Activated CD4-positive, alpha-beta memory T cell treated with anti-CD3 and anti-CD28 coated beads for 36 hours (primary cell): ENCODE measurements around the gene TBC1D9B. TPM values are rescaled to one million over a fixed set of nuclear protein-coding genes. Genes with fewer than 3 reads are reported as not detected.

Experiments used
- CTCF ChIA-PET: fragments of 350-600 bp; sonication (Branson Sonifier 250); formaldehyde crosslinking; loops from one replicate; lab custom pipeline; 2021; ENCODE audit warnings: antibody characterized with exemption, inconsistent platforms; lab: Charles Lee
- POLR2A ChIA-PET: fragments of 350-600 bp; sonication (Branson Sonifier 250); formaldehyde crosslinking; loops from one replicate; lab custom pipeline; 2021; ENCODE audit warnings: antibody characterized with exemption; lab: Charles Lee
- DNase-seq: peaks from one replicate; pipeline ENCODE4 v3.0.0-alpha.2; 2020
- H3K27ac Mint-ChIP-seq: one replicate; pipeline ENCODE4 v1.8.0; 2021; ENCODE audit warnings: mixed read lengths
- H3K27me3 Mint-ChIP-seq: one replicate; pipeline ENCODE4 v1.8.0; 2021; ENCODE audit warnings: mixed read lengths
- H3K36me3 Mint-ChIP-seq: one replicate; pipeline ENCODE4 v1.8.0; 2021; ENCODE audit warnings: mixed read lengths
- H3K4me1 Mint-ChIP-seq: one replicate; pipeline ENCODE4 v1.8.0; 2021; ENCODE audit warnings: low read depth, mixed read lengths
- H3K4me3 Mint-ChIP-seq: one replicate; pipeline ENCODE4 v1.8.0; 2021; ENCODE audit warnings: mild to moderate bottlenecking, mixed read lengths
- H3K9me3 Mint-ChIP-seq: one replicate; pipeline ENCODE4 v1.8.0; 2021; ENCODE audit warnings: mixed read lengths
- intact Hi-C: fragments of 100-400 bp; cut with micrococcal nuclease; formaldehyde crosslinking; loops from one replicate; pipeline ENCODE4 v1.15.1; 2023
- total RNA-seq, 2 experiments: library from RNA; stranded (reverse); gene quantifications; one replicate each; pipeline ENCODE4 v1.2.3, GENCODE V29; 2021

Gene TBC1D9B
- total RNA-seq, 2 experiments from 2014 or later = 59.0 to 62.8 TPM

GRCh38 chr5:179918742-179919486 lies 11.2 kb upstream of the TBC1D9B start:
- DNase-seq = no peak
- Mint-ChIP-seq H3K9me3 (no peaks in the 10 kb centered on the region), H3K27ac (no peak overlapping the region), H3K36me3 (no peaks in the 10 kb centered on the region), H3K4me1 (no peaks in the 10 kb centered on the region), H3K4me3 (no peak overlapping the region), H3K27me3 (peaks cover 1% of the 10 kb centered on the region)
- intact Hi-C loops = no loop called here
- POLR2A ChIA-PET = no interaction called here
- CTCF ChIA-PET = interaction anchor here (1.4 kb wide), 1 partner anchor 12 kb away, joined by 3 read pairs; no protein-coding TSS in a partner anchor

GRCh38 chr5:179916523-179916922 lies 8.8 kb upstream of the TBC1D9B start:
- CTCF ChIA-PET = interaction anchor here (0.6 kb wide), 1 partner anchor 175 kb away, joined by 3 read pairs; no protein-coding TSS in a partner anchor
- Mint-ChIP-seq H3K27me3 (peaks cover 1% of the 10 kb centered on the region), H3K27ac (no peak overlapping the region), H3K4me1 (no peaks in the 10 kb centered on the region), H3K4me3 (no peak overlapping the region), H3K9me3 (no peaks in the 10 kb centered on the region), H3K36me3 (no peaks in the 10 kb centered on the region)
- DNase-seq = no peak
- POLR2A ChIA-PET = no interaction called here
- intact Hi-C loops = no loop called here

GRCh38 chr5:179915406-179915935 lies 7.8 kb upstream of the TBC1D9B start:
- DNase-seq = no peak
- H3K36me3 Mint-ChIP-seq = no peaks in the 10 kb centered on the region
- H3K4me3 Mint-ChIP-seq = no peak overlapping the region
- H3K27ac Mint-ChIP-seq = no peak overlapping the region
- intact Hi-C loops = no loop called here
- peaks cover 1% of the 10 kb centered on the region for H3K27me3 Mint-ChIP-seq
- no peaks in the 10 kb centered on the region for H3K4me1 Mint-ChIP-seq
- no peaks in the 10 kb centered on the region for H3K9me3 Mint-ChIP-seq
- POLR2A ChIA-PET = no interaction called here
- CTCF ChIA-PET = no interaction called here

GRCh38 chr5:179914032-179914755 lies 6.5 kb upstream of the TBC1D9B start:
- no peak overlapping the region for H3K27ac Mint-ChIP-seq
- no peaks in the 10 kb centered on the region for H3K36me3 Mint-ChIP-seq
- POLR2A ChIA-PET = no interaction called here

GRCh38 chr5:179913461-179913860 lies 5.8 kb upstream of the TBC1D9B start:
- CTCF ChIA-PET = interaction anchor here (1.6 kb wide), 1 partner anchor 93 kb away, joined by 3 read pairs; the partner anchor contains the start of gene SQSTM1
- peaks cover 2% of the 10 kb centered on the region for H3K4me1 Mint-ChIP-seq
- H3K4me3 Mint-ChIP-seq = no peak overlapping the region
- POLR2A ChIA-PET = no interaction called here
- intact Hi-C loops = no loop called here
- no peak overlapping the region for H3K27ac Mint-ChIP-seq
- H3K36me3 Mint-ChIP-seq = no peaks in the 10 kb centered on the region
- peaks cover 1% of the 10 kb centered on the region for H3K27me3 Mint-ChIP-seq
- no peak for DNase-seq
- H3K9me3 Mint-ChIP-seq = no peaks in the 10 kb centered on the region

More at GRCh38 chr5:179914032-179914755, 6.5 kb upstream of the TBC1D9B start:
- DNase-seq = peak; percentile 19
- peaks cover 1% of the 10 kb centered on the region for H3K27me3 Mint-ChIP-seq
- no peaks in the 10 kb centered on the region for H3K4me1 Mint-ChIP-seq
- H3K9me3 Mint-ChIP-seq = no peaks in the 10 kb centered on the region
- CTCF ChIA-PET = no interaction called here
- H3K4me3 Mint-ChIP-seq = no peak overlapping the region
- intact Hi-C loops = no loop called here

- POLR2A ChIA-PET = no interaction called here
Observed at GRCh38 chr5:179912951-179913350, 5.3 kb upstream of the TBC1D9B start.

GRCh38 chr5:179912386-179912785 lies 4.7 kb upstream of the TBC1D9B start:
- intact Hi-C loops = no loop called here
- H3K27me3 Mint-ChIP-seq = peaks cover 1% of the 10 kb centered on the region
- H3K36me3 Mint-ChIP-seq = no peaks in the 10 kb centered on the region
- H3K27ac Mint-ChIP-seq = no peak overlapping the region
- DNase-seq = no peak
- peaks cover 2% of the 10 kb centered on the region for H3K4me1 Mint-ChIP-seq
- H3K4me3 Mint-ChIP-seq = no peak overlapping the region
- ChIA-PET CTCF (interaction anchor here (1.2 to 1.8 kb wide), 3 partner anchors 92 to 178 kb away, joined by 3 to 6 read pairs (median 4); partner anchors contain the start of gene SQSTM1), POLR2A (no interaction called here)
- H3K9me3 Mint-ChIP-seq = no peaks in the 10 kb centered on the region

More at GRCh38 chr5:179912951-179913350, 5.3 kb upstream of the TBC1D9B start:
- intact Hi-C loops = no loop called here
- no peak overlapping the region for H3K4me3 Mint-ChIP-seq
- no peaks in the 10 kb centered on the region for H3K36me3 Mint-ChIP-seq
- H3K4me1 Mint-ChIP-seq = peaks cover 2% of the 10 kb centered on the region
- no peak overlapping the region for H3K27ac Mint-ChIP-seq
- H3K27me3 Mint-ChIP-seq = peaks cover 1% of the 10 kb centered on the region
- no peak for DNase-seq
- H3K9me3 Mint-ChIP-seq = no peaks in the 10 kb centered on the region
- CTCF ChIA-PET = interaction anchor here (1.2 to 1.8 kb wide), 3 partner anchors 92 to 178 kb away, joined by 3 to 6 read pairs (median 4); partner anchors contain the start of gene SQSTM1

GRCh38 chr5:179909224-179909623 lies 1.5 kb upstream of the TBC1D9B start:
- POLR2A ChIA-PET = interaction anchor here (0.6 kb wide), 1 partner anchor 230 kb away, joined by 3 read pairs; no protein-coding TSS in a partner anchor
- Mint-ChIP-seq H3K27me3 (no peaks in the 10 kb centered on the region), H3K27ac (no peak overlapping the region), H3K36me3 (no peaks in the 10 kb centered on the region), H3K4me1 (peaks cover 14% of the 10 kb centered on the region), H3K9me3 (no peaks in the 10 kb centered on the region), H3K4me3 (peak overlapping the region; percentile 16)
- CTCF ChIA-PET = interaction anchor here (0.7 to 1.6 kb wide), 2 partner anchors 107 to 164 kb away, joined by 3 to 6 read pairs; no protein-coding TSS in a partner anchor
- intact Hi-C loops = loop anchor here (2.0 to 10.0 kb wide), 5 partner anchors 52 to 183 kb away; partner anchors contain the start of genes MRNIP and RNF130
- DNase-seq = no peak

- POLR2A ChIA-PET = no interaction called here
- Mint-ChIP-seq H3K27ac (no peak overlapping the region), H3K4me1 (peaks cover 14% of the 10 kb centered on the region)
Observed at GRCh38 chr5:179908528-179908927, 831 bp upstream of the TBC1D9B start.

GRCh38 chr5:179906795-179907555 lies 722 bp downstream of the TBC1D9B start:
- Mint-ChIP-seq H3K4me3 (peak overlapping the region; percentile 88), H3K27me3 (no peaks in the 10 kb centered on the region), H3K9me3 (no peaks in the 10 kb centered on the region), H3K4me1 (peaks cover 14% of the 10 kb centered on the region), H3K36me3 (peaks cover 2% of the 10 kb centered on the region), H3K27ac (peak overlapping the region; percentile 69)
- ChIA-PET CTCF (interaction anchor here (1.1 to 2.3 kb wide), 6 partner anchors 12 to 183 kb away, joined by 3 to 17 read pairs (median 4); partner anchors contain the start of gene MRNIP), POLR2A (interaction anchor here (1.0 kb wide), 2 partner anchors 103 to 174 kb away, joined by 3 to 4 read pairs; no protein-coding TSS in a partner anchor)
- peak; percentile 45 for DNase-seq
- intact Hi-C loops = loop anchor here (5.0 to 10.0 kb wide), 4 partner anchors 50 to 185 kb away; partner anchors contain the start of genes MRNIP and RNF130

More at GRCh38 chr5:179908528-179908927, 831 bp upstream of the TBC1D9B start:
- no peaks in the 10 kb centered on the region for H3K27me3 Mint-ChIP-seq
- CTCF ChIA-PET = interaction anchor here (0.8 to 1.6 kb wide), 3 partner anchors 107 to 278 kb away, joined by 3 to 6 read pairs (median 3); no protein-coding TSS in a partner anchor
- peak overlapping the region; percentile 75 for H3K4me3 Mint-ChIP-seq
- intact Hi-C loops = loop anchor here (2.0 to 10.0 kb wide), 5 partner anchors 51 to 184 kb away; partner anchors contain the start of genes MRNIP and RNF130
- no peaks in the 10 kb centered on the region for H3K36me3 Mint-ChIP-seq
- H3K9me3 Mint-ChIP-seq = no peaks in the 10 kb centered on the region
- no peak for DNase-seq
